H9 (cell line): ENCODE data around the gene FAAH. TPM values are rescaled to one million over a fixed set of nuclear protein-coding genes. Genes with fewer than 3 reads are reported as not detected.

Experiments used
- DNase-seq: peaks from one replicate; pipeline ENCODE4 v3.0.0-alpha.2; 2017
- H2AFZ ChIP-seq: one replicate; pipeline ENCODE4 v1.6.1; 2013; ENCODE audit warnings: mild to moderate bottlenecking, low read length, control low read depth, moderate library complexity
- H2AK5ac ChIP-seq: 2 replicates; pipeline ENCODE4 v1.6.1; 2013; ENCODE audit warnings: low read length, control low read depth, mixed read lengths; ENCODE audit not compliant: insufficient read length
- H2BK120ac ChIP-seq: one replicate; pipeline ENCODE4 v1.6.1; 2013; ENCODE audit warnings: low read depth, mild to moderate bottlenecking, low read length, control low read depth, inconsistent platforms; ENCODE audit not compliant: poor library complexity, severe bottlenecking
- H2BK12ac ChIP-seq: 2 replicates; pipeline ENCODE4 v1.6.1; 2013; ENCODE audit warnings: low read length, control low read depth, mixed read lengths, low read depth; ENCODE audit not compliant: insufficient read length
- H2BK15ac ChIP-seq: 2 replicates; pipeline ENCODE4 v1.6.1; 2013; ENCODE audit warnings: low read depth, low read length, control low read depth
- H2BK20ac ChIP-seq: one replicate; pipeline ENCODE4 v1.6.1; 2013; ENCODE audit warnings: low read depth, mild to moderate bottlenecking, low read length, control low read depth, inconsistent platforms; ENCODE audit not compliant: poor library complexity, severe bottlenecking
- H2BK5ac ChIP-seq: 2 replicates; pipeline ENCODE4 v1.6.1; 2013; ENCODE audit warnings: low read length, control low read depth, mixed read lengths; ENCODE audit not compliant: insufficient read length
- H3K14ac ChIP-seq: 2 replicates; pipeline ENCODE4 v1.6.1; 2013; ENCODE audit warnings: low read length, control low read depth; ENCODE audit not compliant: insufficient read depth
- H3K18ac ChIP-seq: 2 replicates; pipeline ENCODE4 v1.6.1; 2013; ENCODE audit warnings: low read depth, mild to moderate bottlenecking, mixed read lengths, low read length, control low read depth; ENCODE audit not compliant: insufficient read length
- H3K23ac ChIP-seq: 2 replicates; pipeline ENCODE4 v1.6.1; 2013; ENCODE audit warnings: low read length, control low read depth, mixed read lengths, low read depth; ENCODE audit not compliant: insufficient read length
- H3K23me2 ChIP-seq: 2 replicates; pipeline ENCODE4 v1.6.1; 2013; ENCODE audit warnings: low read depth, mild to moderate bottlenecking, mixed read lengths, low read length, control low read depth; ENCODE audit not compliant: insufficient read length, poor library complexity, severe bottlenecking
- H3K27ac ChIP-seq: 2 replicates; pipeline ENCODE4 v1.5.1; 2013; ENCODE audit warnings: low read length, control low read depth, mixed read lengths, low read depth; ENCODE audit not compliant: insufficient read length
- H3K27me3 ChIP-seq: 2 replicates; pipeline ENCODE4 v1.6.1; 2013; ENCODE audit warnings: low read length, control low read depth, inconsistent platforms; ENCODE audit not compliant: insufficient read depth
- H3K4ac ChIP-seq: 2 replicates; pipeline ENCODE4 v1.6.1; 2013; ENCODE audit warnings: low read depth, mild to moderate bottlenecking, control low read depth, inconsistent platforms, low read length, moderate library complexity
- H3K4me1 ChIP-seq: 2 replicates; pipeline ENCODE4 v1.6.1; 2013; ENCODE audit warnings: low read length, control low read depth, inconsistent platforms; ENCODE audit not compliant: insufficient read depth
- H3K4me2 ChIP-seq: 2 replicates; pipeline ENCODE4 v1.6.1; 2013; ENCODE audit warnings: low read length, control low read depth, mixed read lengths; ENCODE audit not compliant: insufficient read length, insufficient read depth
- H3K56ac ChIP-seq: 2 replicates; pipeline ENCODE4 v1.6.1; 2013; ENCODE audit warnings: low read depth, mild to moderate bottlenecking, mixed read lengths, low read length, control low read depth; ENCODE audit not compliant: insufficient read length
- H3K79me1 ChIP-seq: 2 replicates; pipeline ENCODE4 v1.6.1; 2013; ENCODE audit warnings: low read depth, mild to moderate bottlenecking, moderate library complexity, low read length, control low read depth, inconsistent platforms; ENCODE audit not compliant: insufficient read depth, poor library complexity, severe bottlenecking
- H3K79me2 ChIP-seq: 2 replicates; pipeline ENCODE4 v1.6.1; 2013; ENCODE audit warnings: low read length, control low read depth, inconsistent platforms; ENCODE audit not compliant: insufficient read depth
- H3K9ac ChIP-seq: 2 replicates; pipeline ENCODE4 v1.6.1; 2013; ENCODE audit warnings: low read length, control low read depth, mixed read lengths; ENCODE audit not compliant: insufficient read length; ENCODE audit errors: extremely low read depth
- H3K9me3 ChIP-seq: one replicate; pipeline ENCODE4 v1.6.1; 2013; ENCODE audit warnings: low read depth, low read length, inconsistent platforms; ENCODE audit not compliant: control insufficient read depth
- H3T11ph ChIP-seq: one replicate; pipeline ENCODE4 v1.6.1; 2013; ENCODE audit warnings: mild to moderate bottlenecking, low read length, control low read depth, inconsistent platforms
- H4K20me1 ChIP-seq: one replicate; pipeline ENCODE4 v1.6.1; 2013; ENCODE audit not compliant: control insufficient read depth, insufficient read length, insufficient read depth
- H4K5ac ChIP-seq: 2 replicates; pipeline ENCODE4 v1.6.1; 2013; ENCODE audit warnings: low read depth, mild to moderate bottlenecking, mixed read lengths, low read length, control low read depth; ENCODE audit not compliant: insufficient read length
- H4K8ac ChIP-seq: replicated peaks from 2 replicates; pipeline ENCODE4 v1.6.1; 2013; ENCODE audit warnings: low read length, control low read depth, mixed read lengths, low read depth; ENCODE audit not compliant: insufficient read length
- H4K91ac ChIP-seq: 2 replicates; pipeline ENCODE4 v1.6.1; 2013; ENCODE audit warnings: low read depth, mild to moderate bottlenecking, moderate library complexity, mixed read lengths, low read length, control low read depth; ENCODE audit not compliant: insufficient read length
- H3K27ac Mint-ChIP-seq, 3 experiments: 2 replicates in 2 of 3; 3 replicates in 1 of 3; pipeline ENCODE4 v1.8.0; 2020 to 2021; ENCODE audit warnings: mixed read lengths in 3 of 3, mild to moderate bottlenecking in 1 of 3, moderate library complexity in 1 of 3
- H3K27me3 Mint-ChIP-seq: 2 replicates; pipeline ENCODE4 v1.8.0; 2021; ENCODE audit warnings: low read depth, mild to moderate bottlenecking, moderate library complexity, mixed read lengths
- H3K36me3 Mint-ChIP-seq, 3 experiments: 2 replicates in 2 of 3; 3 replicates in 1 of 3; pipeline ENCODE4 v1.8.0; 2020 to 2021; ENCODE audit warnings: low read depth in 3 of 3, mixed read lengths in 3 of 3; ENCODE audit not compliant: insufficient read depth in 1 of 3
- H3K4me1 Mint-ChIP-seq, 2 experiments: 2 replicates each; pipeline ENCODE4 v1.8.0; 2020; ENCODE audit warnings: mixed read lengths in 2 of 2
- H3K4me3 Mint-ChIP-seq, 2 experiments: 2 replicates in 1 of 2; 3 replicates in 1 of 2; pipeline ENCODE4 v1.8.0; 2020 to 2021; ENCODE audit warnings: mild to moderate bottlenecking in 2 of 2, mixed read lengths in 2 of 2, moderate library complexity in 1 of 2
- H3K9me3 Mint-ChIP-seq, 2 experiments: 2 replicates in 1 of 2; 3 replicates in 1 of 2; pipeline ENCODE4 v1.8.0; 2020; ENCODE audit warnings: mild to moderate bottlenecking in 2 of 2, mixed read lengths in 2 of 2, moderate library complexity in 1 of 2
- WGBS: extraction: QIAGEN DNeasy Blood & Tissue Kit; methylation state at CpG from one replicate; pipeline ENCODE4 v1.1.7; 2013; ENCODE audit warnings: missing lambda C conversion rate, low lambda C conversion rate, mixed read lengths; ENCODE audit not compliant: insufficient read length; ENCODE audit errors: extremely low coverage; 5-methylcytosine and 5-hydroxymethylcytosine counted together
- total RNA-seq: library from RNA; stranded (reverse); gene quantifications from 2 replicates; pipeline ENCODE4 v1.2.1, GENCODE V29; 2021
- TF ChIP-seq, protein P1 (sequence below): fragments of 200-600 bp; sonication (generic); conservative IDR thresholded peaks from 3 replicates; pipeline ENCODE4 v1.8.0; 2021; ENCODE audit warnings: antibody characterized with exemption, mild to moderate bottlenecking

FAAH gene
- total RNA-seq, 1 experiment from 2014 or later = 18.9 TPM

DNA sequence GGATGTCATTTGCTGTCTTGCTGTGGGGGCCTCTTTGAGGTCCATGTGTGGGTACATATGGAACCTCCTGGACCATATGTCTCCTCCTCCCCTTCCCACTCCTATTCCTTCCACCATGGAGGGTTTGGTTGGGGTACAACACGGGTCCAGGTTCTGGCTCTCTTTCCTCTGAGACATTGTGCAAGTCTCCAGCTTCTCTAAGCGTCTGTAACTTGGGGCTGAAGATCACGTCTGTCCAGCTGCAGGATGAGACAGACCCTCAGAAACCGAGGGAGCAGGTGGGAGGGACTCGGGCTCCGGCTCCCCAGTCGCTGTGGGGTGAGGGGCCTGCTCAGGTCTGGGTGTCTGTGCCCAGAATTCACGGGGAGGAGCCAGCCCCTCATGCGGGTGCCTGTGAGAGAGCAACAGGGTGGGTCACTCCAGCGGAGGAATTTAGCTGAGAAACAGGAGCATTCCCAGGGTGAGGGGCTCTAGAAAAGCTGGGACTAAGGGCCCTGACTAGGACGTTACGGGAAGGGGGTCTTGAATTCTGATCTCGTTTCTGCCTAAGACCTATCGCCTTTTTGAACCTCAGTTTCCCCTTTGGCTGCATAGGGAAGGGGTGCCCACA is 53.5 kb downstream of the FAAH start:
- H3K27me3 Mint-ChIP-seq = peaks cover 92% of the 10 kb centered on the region
- Histone ChIP-seq H3T11ph (no peak overlapping the region), H3K14ac (no peak overlapping the region), H2BK15ac (no peak overlapping the region), H2BK12ac (no peak overlapping the region), H2AFZ (no peak overlapping the region), H4K20me1 (no peaks in the 10 kb centered on the region), H3K23ac (no peak overlapping the region), H4K91ac (no peak overlapping the region), H3K27ac (no peak overlapping the region), H4K5ac (no peak overlapping the region), H3K79me2 (no peaks in the 10 kb centered on the region), H3K23me2 (peaks cover 12% of the 10 kb centered on the region), H4K8ac (no peak overlapping the region), H3K4me1 (peaks cover 14% of the 10 kb centered on the region; the same call in 1 of the 2 replicates), H2AK5ac (no peak overlapping the region), H2BK120ac (no peak overlapping the region), H2BK20ac (no peak overlapping the region), H3K4ac (no peak overlapping the region), H3K9ac (no peak overlapping the region), H2BK5ac (no peak overlapping the region), H3K18ac (no peak overlapping the region), H3K9me3 (no peaks in the 10 kb centered on the region), H3K27me3 (peaks cover 43% of the 10 kb centered on the region), H3K79me1 (no peaks in the 10 kb centered on the region), H3K4me2 (peak overlapping the region; percentile 94), H3K56ac (no peak overlapping the region)
- H3K4me1 Mint-ChIP-seq = peaks cover 44 to 56% of the 10 kb centered on the region in 2 experiments
- H3K4me3 Mint-ChIP-seq = peak overlapping the region; percentile 52 to 78
- no peaks in the 10 kb centered on the region; a peak in 2 of 5 replicates for H3K9me3 Mint-ChIP-seq
- WGBS = no CpG with 5 or more reads among the region's 14 CpGs
- TF ChIP-seq, protein P1, sequence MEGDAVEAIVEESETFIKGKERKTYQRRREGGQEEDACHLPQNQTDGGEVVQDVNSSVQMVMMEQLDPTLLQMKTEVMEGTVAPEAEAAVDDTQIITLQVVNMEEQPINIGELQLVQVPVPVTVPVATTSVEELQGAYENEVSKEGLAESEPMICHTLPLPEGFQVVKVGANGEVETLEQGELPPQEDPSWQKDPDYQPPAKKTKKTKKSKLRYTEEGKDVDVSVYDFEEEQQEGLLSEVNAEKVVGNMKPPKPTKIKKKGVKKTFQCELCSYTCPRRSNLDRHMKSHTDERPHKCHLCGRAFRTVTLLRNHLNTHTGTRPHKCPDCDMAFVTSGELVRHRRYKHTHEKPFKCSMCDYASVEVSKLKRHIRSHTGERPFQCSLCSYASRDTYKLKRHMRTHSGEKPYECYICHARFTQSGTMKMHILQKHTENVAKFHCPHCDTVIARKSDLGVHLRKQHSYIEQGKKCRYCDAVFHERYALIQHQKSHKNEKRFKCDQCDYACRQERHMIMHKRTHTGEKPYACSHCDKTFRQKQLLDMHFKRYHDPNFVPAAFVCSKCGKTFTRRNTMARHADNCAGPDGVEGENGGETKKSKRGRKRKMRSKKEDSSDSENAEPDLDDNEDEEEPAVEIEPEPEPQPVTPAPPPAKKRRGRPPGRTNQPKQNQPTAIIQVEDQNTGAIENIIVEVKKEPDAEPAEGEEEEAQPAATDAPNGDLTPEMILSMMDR = no peak
- no peak overlapping the region for H3K27ac Mint-ChIP-seq
- no peak for DNase-seq
- H3K36me3 Mint-ChIP-seq = no peaks in the 10 kb centered on the region; a peak in 1 of 7 replicates
